ENCODE measurements around the gene ITGAX. TPM values are rescaled to one million over a fixed set of nuclear protein-coding genes. Genes with fewer than 3 reads are reported as not detected.

Gene ITGAX
- total RNA-seq, 1 donor from 2014 or later = not detected

GRCh38 chr16:31351246-31351941 is 3.6 kb upstream of the ITGAX start:
- DNase-seq (ENCODE audit: low spot score) = no peak
- no peak for TF ChIP-seq CTCF (IDR thresholded peaks at IDR 0.05)
- no peaks in the 10 kb centered on the region for H3K9me3 Mint-ChIP-seq (ENCODE audit: low read depth)
- H3K4me1 Mint-ChIP-seq (ENCODE audit: low read depth) = no peaks in the 10 kb centered on the region
- H3K27ac Mint-ChIP-seq (ENCODE audit: unreplicated experiment) = no peak overlapping the region
- no peak overlapping the region for H3K4me3 Mint-ChIP-seq (ENCODE audit: unreplicated experiment)
- H3K36me3 Mint-ChIP-seq (ENCODE audit: low read depth) = no peaks in the 10 kb centered on the region
- H3K27me3 Mint-ChIP-seq (ENCODE audit: low read depth) = peaks cover 9% of the 10 kb centered on the region

GRCh38 chr16:31351942-31352325 is 3.0 kb upstream of the ITGAX start:
- Mint-ChIP-seq H3K27ac (ENCODE audit: unreplicated experiment) (no peak overlapping the region), H3K27me3 (ENCODE audit: low read depth) (peaks cover 9% of the 10 kb centered on the region), H3K4me3 (ENCODE audit: unreplicated experiment) (no peak overlapping the region), H3K9me3 (ENCODE audit: low read depth) (no peaks in the 10 kb centered on the region), H3K36me3 (ENCODE audit: low read depth) (no peaks in the 10 kb centered on the region), H3K4me1 (ENCODE audit: low read depth) (no peaks in the 10 kb centered on the region)
- no peak for TF ChIP-seq CTCF (IDR thresholded peaks at IDR 0.05)
- no peak for DNase-seq (ENCODE audit: low spot score)

DNA sequence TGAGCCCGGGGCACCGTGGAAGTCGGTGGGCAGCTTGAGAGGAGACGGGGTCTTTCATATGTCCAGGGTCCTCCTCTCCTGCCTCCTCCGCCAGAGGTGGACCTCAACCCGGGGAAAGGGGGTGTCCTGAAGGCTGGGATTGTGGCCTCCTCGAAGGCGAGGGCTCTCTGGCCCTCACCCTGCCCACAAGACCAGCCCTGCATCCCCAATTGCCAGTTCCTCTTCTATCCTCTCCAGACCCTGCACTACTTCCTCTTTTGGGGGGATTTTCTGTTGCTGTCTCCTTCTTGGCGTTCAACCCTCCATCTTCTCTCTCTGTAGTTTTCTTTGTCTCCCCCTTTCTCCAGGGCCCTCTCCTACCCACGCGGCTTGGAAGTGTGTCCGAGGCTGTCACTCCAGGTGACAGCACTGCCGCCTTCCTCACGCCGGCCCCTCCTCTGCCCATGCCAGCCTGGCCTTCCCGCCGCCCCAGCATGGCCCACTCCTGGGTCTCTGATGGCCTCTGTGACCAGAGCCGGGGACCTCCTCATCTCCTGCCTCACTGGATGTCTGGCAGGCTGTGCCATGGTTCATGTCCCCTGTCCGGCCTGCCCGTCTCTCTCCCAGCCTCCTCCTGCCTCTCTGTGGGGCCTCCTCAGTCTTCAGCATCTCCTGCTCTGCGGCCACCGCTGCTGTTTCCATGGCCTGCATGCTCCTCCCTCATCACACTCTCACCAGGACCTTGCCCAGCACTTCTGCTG is 2.4 kb upstream of the ITGAX start:
- peaks cover 9% of the 10 kb centered on the region for H3K27me3 Mint-ChIP-seq (ENCODE audit: low read depth)
- no peaks in the 10 kb centered on the region for H3K9me3 Mint-ChIP-seq (ENCODE audit: low read depth)
- no peak for TF ChIP-seq CTCF (IDR thresholded peaks at IDR 0.05)
- no peaks in the 10 kb centered on the region for H3K36me3 Mint-ChIP-seq (ENCODE audit: low read depth)
- H3K4me3 Mint-ChIP-seq (ENCODE audit: unreplicated experiment) = no peak overlapping the region
- H3K4me1 Mint-ChIP-seq (ENCODE audit: low read depth) = no peaks in the 10 kb centered on the region
- DNase-seq (ENCODE audit: low spot score) = no peak
- H3K27ac Mint-ChIP-seq (ENCODE audit: unreplicated experiment) = no peak overlapping the region

- DNase-seq (ENCODE audit: low spot score) = no peak
- peaks cover 9% of the 10 kb centered on the region for H3K27me3 Mint-ChIP-seq (ENCODE audit: low read depth)
- no peaks in the 10 kb centered on the region for H3K9me3 Mint-ChIP-seq (ENCODE audit: low read depth)
- no peak overlapping the region for H3K4me3 Mint-ChIP-seq (ENCODE audit: unreplicated experiment)
- H3K27ac Mint-ChIP-seq (ENCODE audit: unreplicated experiment) = no peak overlapping the region
- H3K36me3 Mint-ChIP-seq (ENCODE audit: low read depth) = no peaks in the 10 kb centered on the region
- no peak for TF ChIP-seq CTCF (IDR thresholded peaks at IDR 0.05)
- no peaks in the 10 kb centered on the region for H3K4me1 Mint-ChIP-seq (ENCODE audit: low read depth)
Observed at GRCh38 chr16:31355431-31356100, 590 bp downstream of the ITGAX start.

- no peak for DNase-seq (ENCODE audit: low spot score)
- Mint-ChIP-seq H3K27me3 (ENCODE audit: low read depth) (peaks cover 18% of the 10 kb centered on the region), H3K27ac (ENCODE audit: unreplicated experiment) (no peak overlapping the region), H3K9me3 (ENCODE audit: low read depth) (no peaks in the 10 kb centered on the region), H3K36me3 (ENCODE audit: low read depth) (no peaks in the 10 kb centered on the region), H3K4me3 (ENCODE audit: unreplicated experiment) (no peak overlapping the region), H3K4me1 (ENCODE audit: low read depth) (no peaks in the 10 kb centered on the region)
- TF ChIP-seq CTCF (IDR thresholded peaks at IDR 0.05) = no peak
Observed at GRCh38 chr16:31356566-31357323, 1.8 kb downstream of the ITGAX start.
